Liver (tissue), 3 donors: ENCODE data around the gene ZNF532.

Experiments used
- FOXA1 ChIP-seq: IDR thresholded peaks from 2 replicates; pipeline ENCODE4 v1.6.1; 2016; ENCODE audit warnings: antibody characterized with exemption
- GABPA ChIP-seq, 2 donors: IDR thresholded peaks in 1 of 2; conservative IDR thresholded peaks in 1 of 2; 2 replicates each; pipeline ENCODE4 v1.6.1; 2016; ENCODE audit warnings: antibody characterized with exemption in 2 of 2, mild to moderate bottlenecking in 1 of 2, moderate library complexity in 1 of 2
- HNF4A ChIP-seq, 2 donors: conservative IDR thresholded peaks; 2 replicates each; pipeline ENCODE4 v1.6.1; 2016; ENCODE audit warnings: antibody characterized with exemption in 2 of 2, mild to moderate bottlenecking in 2 of 2
- JUND ChIP-seq, 2 donors: IDR thresholded peaks; 2 replicates each; pipeline ENCODE4 v1.6.1; 2016; ENCODE audit warnings: antibody characterized with exemption in 2 of 2
- MAX ChIP-seq: IDR thresholded peaks from 2 replicates; pipeline ENCODE4 v1.6.1; 2016; ENCODE audit warnings: antibody characterized with exemption
- RAD21 ChIP-seq, 2 donors: IDR thresholded peaks; 2 replicates each; pipeline ENCODE4 v1.6.1; 2016; ENCODE audit warnings: antibody characterized with exemption in 2 of 2, mild to moderate bottlenecking in 2 of 2
- SP1 ChIP-seq: IDR thresholded peaks from 2 replicates; pipeline ENCODE4 v1.6.1; 2018; ENCODE audit warnings: antibody characterized with exemption, mild to moderate bottlenecking
- TAF1 ChIP-seq: conservative IDR thresholded peaks from 2 replicates; pipeline ENCODE4 v1.6.1; 2016; ENCODE audit warnings: antibody characterized with exemption, mild to moderate bottlenecking
- TF ChIP-seq, protein P1 (sequence below): fragments of 150-350 bp; IDR thresholded peaks from 2 replicates; pipeline ENCODE4 v1.5.1; 2017; ENCODE audit warnings: improper control_type of control experiment, low read depth, low read length; ENCODE audit not compliant: missing input control
- TF ChIP-seq, protein P2 (sequence below): IDR thresholded peaks from 2 replicates; pipeline ENCODE4 v1.6.1; 2016; ENCODE audit warnings: antibody characterized with exemption
- TF ChIP-seq, protein P3 (sequence below): IDR thresholded peaks from 2 replicates; pipeline ENCODE4 v1.6.1; 2016; ENCODE audit warnings: antibody characterized with exemption, mild to moderate bottlenecking
- donor health status: healthy.
- donor health status: healthy.

DNA sequence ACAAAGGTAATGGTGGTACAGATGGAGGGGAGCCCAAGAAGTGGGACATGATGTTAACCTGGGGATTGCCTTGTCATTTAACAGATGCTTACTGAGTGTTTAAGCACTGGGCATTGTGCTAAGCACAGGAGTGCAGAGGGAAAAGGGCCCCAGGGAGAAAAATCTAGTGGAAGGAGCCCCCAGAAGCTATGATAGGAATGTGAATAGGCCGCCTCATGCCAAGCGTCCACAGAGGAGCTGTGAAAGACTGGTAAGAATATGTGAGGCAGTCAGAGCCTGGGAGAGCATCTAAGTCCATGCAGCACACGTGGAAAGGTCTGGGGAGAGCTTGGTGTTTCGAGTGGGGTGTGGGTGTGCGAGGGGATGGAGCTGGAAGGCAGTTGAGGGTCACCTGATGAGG lies 5.5 kb downstream of the ZNF532 start:
- TF ChIP-seq SP1: no peak
- TF ChIP-seq, protein P1, sequence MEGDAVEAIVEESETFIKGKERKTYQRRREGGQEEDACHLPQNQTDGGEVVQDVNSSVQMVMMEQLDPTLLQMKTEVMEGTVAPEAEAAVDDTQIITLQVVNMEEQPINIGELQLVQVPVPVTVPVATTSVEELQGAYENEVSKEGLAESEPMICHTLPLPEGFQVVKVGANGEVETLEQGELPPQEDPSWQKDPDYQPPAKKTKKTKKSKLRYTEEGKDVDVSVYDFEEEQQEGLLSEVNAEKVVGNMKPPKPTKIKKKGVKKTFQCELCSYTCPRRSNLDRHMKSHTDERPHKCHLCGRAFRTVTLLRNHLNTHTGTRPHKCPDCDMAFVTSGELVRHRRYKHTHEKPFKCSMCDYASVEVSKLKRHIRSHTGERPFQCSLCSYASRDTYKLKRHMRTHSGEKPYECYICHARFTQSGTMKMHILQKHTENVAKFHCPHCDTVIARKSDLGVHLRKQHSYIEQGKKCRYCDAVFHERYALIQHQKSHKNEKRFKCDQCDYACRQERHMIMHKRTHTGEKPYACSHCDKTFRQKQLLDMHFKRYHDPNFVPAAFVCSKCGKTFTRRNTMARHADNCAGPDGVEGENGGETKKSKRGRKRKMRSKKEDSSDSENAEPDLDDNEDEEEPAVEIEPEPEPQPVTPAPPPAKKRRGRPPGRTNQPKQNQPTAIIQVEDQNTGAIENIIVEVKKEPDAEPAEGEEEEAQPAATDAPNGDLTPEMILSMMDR: no peak
- TF ChIP-seq MAX: no peak
- TF ChIP-seq HNF4A (conservative IDR thresholded peaks at IDR 0.05): no peak
- TF ChIP-seq TAF1: no peak
- TF ChIP-seq, protein P2, sequence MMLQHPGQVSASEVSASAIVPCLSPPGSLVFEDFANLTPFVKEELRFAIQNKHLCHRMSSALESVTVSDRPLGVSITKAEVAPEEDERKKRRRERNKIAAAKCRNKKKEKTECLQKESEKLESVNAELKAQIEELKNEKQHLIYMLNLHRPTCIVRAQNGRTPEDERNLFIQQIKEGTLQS: no peak
- no peak for TF ChIP-seq RAD21 (IDR thresholded peaks at IDR 0.05)
- TF ChIP-seq FOXA1: no peak
- no peak for TF ChIP-seq JUND (IDR thresholded peaks at IDR 0.05)
- no peak for TF ChIP-seq GABPA (IDR thresholded peaks at IDR 0.05 in 1 of 2, conservative IDR thresholded peaks at IDR 0.05 in 1 of 2)
- TF ChIP-seq, protein P3, sequence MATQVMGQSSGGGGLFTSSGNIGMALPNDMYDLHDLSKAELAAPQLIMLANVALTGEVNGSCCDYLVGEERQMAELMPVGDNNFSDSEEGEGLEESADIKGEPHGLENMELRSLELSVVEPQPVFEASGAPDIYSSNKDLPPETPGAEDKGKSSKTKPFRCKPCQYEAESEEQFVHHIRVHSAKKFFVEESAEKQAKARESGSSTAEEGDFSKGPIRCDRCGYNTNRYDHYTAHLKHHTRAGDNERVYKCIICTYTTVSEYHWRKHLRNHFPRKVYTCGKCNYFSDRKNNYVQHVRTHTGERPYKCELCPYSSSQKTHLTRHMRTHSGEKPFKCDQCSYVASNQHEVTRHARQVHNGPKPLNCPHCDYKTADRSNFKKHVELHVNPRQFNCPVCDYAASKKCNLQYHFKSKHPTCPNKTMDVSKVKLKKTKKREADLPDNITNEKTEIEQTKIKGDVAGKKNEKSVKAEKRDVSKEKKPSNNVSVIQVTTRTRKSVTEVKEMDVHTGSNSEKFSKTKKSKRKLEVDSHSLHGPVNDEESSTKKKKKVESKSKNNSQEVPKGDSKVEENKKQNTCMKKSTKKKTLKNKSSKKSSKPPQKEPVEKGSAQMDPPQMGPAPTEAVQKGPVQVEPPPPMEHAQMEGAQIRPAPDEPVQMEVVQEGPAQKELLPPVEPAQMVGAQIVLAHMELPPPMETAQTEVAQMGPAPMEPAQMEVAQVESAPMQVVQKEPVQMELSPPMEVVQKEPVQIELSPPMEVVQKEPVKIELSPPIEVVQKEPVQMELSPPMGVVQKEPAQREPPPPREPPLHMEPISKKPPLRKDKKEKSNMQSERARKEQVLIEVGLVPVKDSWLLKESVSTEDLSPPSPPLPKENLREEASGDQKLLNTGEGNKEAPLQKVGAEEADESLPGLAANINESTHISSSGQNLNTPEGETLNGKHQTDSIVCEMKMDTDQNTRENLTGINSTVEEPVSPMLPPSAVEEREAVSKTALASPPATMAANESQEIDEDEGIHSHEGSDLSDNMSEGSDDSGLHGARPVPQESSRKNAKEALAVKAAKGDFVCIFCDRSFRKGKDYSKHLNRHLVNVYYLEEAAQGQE: no peak
